Hepatocyte (in vitro differentiated cells): ENCODE results near the gene PMFBP1.

ENCODE experiments used
- CTCF ChIP-seq: fragments of 200-600 bp; sonication (generic); IDR thresholded peaks from 2 replicates; pipeline ENCODE4 v1.5.1; 2016; ENCODE audit warnings: antibody characterized with exemption, mild to moderate bottlenecking; ENCODE audit not compliant: poor library complexity
- EZH2 ChIP-seq: fragments of 200-600 bp; sonication (generic); IDR thresholded peaks from 2 replicates; pipeline ENCODE4 v1.6.1; 2016; ENCODE audit warnings: antibody characterized with exemption, mild to moderate bottlenecking, borderline replicate concordance

- TF ChIP-seq CTCF (no peak), EZH2 (no peak)
These were observed 3.6 kb downstream of the PMFBP1 start for GRCh38 chr16:72168365-72168764.
